Adrenal gland (tissue), 5 donors: ENCODE data around the gene ARMH3.

Source experiments
- POLR2A ChIP-seq, 2 donors: fragments of 450-650 bp; IDR thresholded peaks; one replicate each; pipeline ENCODE4 v1.6.1; 2017; ENCODE audit warnings: antibody characterized with exemption in 2 of 2, mild to moderate bottlenecking in 2 of 2, moderate library complexity in 1 of 2
- TF ChIP-seq, protein P1 (sequence below), 6 experiments: fragments of 450-650 bp in 4 of 6; fragments of 200-600 bp in 2 of 6; sonication (generic) in 1 of 6; IDR thresholded peaks; 1 replicate in 5 of 6; 2 replicates in 1 of 6; pipeline versions ENCODE4 v1.5.1 to v1.8.0; 2016 to 2021; ENCODE audit warnings: antibody characterized with exemption in 6 of 6, mild to moderate bottlenecking in 2 of 6, moderate library complexity in 1 of 6
- donor health status: DM: no; HTN: no; CAD: no.

DNA sequence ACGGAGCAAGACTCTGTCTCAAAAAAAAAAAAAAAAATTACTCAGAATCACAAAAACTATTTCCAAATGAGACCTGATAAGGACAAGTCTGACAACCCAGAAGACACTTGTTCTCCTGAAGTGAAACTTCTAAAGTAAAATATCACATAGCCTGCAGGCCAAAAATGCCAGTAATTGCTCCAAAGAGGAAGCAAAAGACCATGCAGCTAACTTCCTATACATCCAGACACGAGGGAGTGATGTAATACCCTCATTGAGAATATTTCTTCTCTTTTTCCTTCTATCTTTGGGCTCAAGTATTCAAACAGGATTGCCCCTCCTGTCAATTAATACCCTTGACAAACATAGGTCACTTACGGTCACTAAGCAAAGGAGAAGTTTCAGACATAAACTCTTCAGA is 31.2 kb downstream of the ARMH3 start:
- TF ChIP-seq, protein P1, sequence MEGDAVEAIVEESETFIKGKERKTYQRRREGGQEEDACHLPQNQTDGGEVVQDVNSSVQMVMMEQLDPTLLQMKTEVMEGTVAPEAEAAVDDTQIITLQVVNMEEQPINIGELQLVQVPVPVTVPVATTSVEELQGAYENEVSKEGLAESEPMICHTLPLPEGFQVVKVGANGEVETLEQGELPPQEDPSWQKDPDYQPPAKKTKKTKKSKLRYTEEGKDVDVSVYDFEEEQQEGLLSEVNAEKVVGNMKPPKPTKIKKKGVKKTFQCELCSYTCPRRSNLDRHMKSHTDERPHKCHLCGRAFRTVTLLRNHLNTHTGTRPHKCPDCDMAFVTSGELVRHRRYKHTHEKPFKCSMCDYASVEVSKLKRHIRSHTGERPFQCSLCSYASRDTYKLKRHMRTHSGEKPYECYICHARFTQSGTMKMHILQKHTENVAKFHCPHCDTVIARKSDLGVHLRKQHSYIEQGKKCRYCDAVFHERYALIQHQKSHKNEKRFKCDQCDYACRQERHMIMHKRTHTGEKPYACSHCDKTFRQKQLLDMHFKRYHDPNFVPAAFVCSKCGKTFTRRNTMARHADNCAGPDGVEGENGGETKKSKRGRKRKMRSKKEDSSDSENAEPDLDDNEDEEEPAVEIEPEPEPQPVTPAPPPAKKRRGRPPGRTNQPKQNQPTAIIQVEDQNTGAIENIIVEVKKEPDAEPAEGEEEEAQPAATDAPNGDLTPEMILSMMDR (IDR thresholded peaks at IDR 0.05): no peak
- TF ChIP-seq POLR2A (IDR thresholded peaks at IDR 0.05): no peak
